Astrocyte (in vitro differentiated cells and primary cell): ENCODE data around the gene NCOR2.

Source experiments
- EZH2 ChIP-seq: IDR thresholded peaks from 2 replicates; pipeline ENCODE4 v1.6.1; 2012; ENCODE audit warnings: mild to moderate bottlenecking, low read length, inconsistent platforms; ENCODE audit not compliant: insufficient read depth
- TF ChIP-seq, protein P1 (sequence below): IDR thresholded peaks from 2 replicates; pipeline ENCODE4 v1.5.1; 2011; ENCODE audit warnings: low read depth, mild to moderate bottlenecking, inconsistent platforms, low read length, moderate library complexity; ENCODE audit not compliant: insufficient read depth

DNA sequence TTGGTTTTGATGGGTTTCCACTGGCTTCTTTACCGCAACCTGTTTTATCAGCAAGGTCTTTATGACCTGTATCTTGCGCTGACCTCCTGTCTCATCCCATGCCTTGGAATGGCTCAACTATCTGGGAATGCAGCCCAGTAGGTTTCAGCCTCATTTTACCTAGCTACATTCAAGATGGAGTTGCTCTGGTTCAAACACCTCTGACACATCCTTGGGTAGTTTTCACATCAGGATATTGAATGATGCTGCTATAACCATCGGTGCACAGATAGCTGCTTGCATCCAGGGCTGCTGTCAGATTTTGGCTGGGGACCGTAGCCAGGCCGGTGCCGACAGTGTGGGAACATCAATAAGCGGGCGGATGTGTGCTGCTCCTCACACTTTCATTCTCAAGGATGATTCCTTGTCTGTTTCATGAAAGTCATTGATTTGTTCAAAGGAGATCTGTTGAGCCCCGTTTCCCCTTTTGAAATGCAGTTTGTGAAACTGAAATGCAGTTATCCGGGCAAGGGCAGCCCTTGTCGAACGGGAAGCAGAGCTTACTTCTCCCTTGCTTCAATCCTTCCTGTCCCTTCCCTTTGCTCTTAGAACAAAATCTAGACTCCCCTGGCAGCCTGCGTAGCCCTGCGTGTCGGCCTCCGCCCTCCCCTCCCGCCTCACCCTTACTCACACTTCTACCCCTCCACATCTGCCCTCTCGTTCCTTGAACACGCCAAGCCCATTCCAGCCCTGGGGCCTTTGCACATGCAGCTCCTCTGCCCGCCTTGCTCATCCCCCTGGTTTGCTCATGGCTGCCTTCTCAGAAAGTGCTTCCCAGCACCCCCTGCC lies 49.2 kb upstream of the NCOR2 start:
- TF ChIP-seq, protein P1, sequence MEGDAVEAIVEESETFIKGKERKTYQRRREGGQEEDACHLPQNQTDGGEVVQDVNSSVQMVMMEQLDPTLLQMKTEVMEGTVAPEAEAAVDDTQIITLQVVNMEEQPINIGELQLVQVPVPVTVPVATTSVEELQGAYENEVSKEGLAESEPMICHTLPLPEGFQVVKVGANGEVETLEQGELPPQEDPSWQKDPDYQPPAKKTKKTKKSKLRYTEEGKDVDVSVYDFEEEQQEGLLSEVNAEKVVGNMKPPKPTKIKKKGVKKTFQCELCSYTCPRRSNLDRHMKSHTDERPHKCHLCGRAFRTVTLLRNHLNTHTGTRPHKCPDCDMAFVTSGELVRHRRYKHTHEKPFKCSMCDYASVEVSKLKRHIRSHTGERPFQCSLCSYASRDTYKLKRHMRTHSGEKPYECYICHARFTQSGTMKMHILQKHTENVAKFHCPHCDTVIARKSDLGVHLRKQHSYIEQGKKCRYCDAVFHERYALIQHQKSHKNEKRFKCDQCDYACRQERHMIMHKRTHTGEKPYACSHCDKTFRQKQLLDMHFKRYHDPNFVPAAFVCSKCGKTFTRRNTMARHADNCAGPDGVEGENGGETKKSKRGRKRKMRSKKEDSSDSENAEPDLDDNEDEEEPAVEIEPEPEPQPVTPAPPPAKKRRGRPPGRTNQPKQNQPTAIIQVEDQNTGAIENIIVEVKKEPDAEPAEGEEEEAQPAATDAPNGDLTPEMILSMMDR: no peak
- no peak for TF ChIP-seq EZH2
